Measurements from ENCODE around the gene GRIK3.

Gene GRIK3

GRCh38 chr1:37006132-37006868, 28.0 kb downstream of the GRIK3 start:
- no peak for DNase-seq (ENCODE audit: extremely low read depth, low read depth)
- TF ChIP-seq CTCF (IDR thresholded peaks at IDR 0.05; ENCODE audit: low read depth, low read length, missing control alignments) = no peak
- no peak overlapping the region for H3K4me3 ChIP-seq (replicated peaks; ENCODE audit: low read depth, low read length)

- H3K4me3 ChIP-seq (replicated peaks; ENCODE audit: low read depth, low read length) = no peak overlapping the region
- DNase-seq (ENCODE audit: extremely low read depth, low read depth) = no peak
- no peak for TF ChIP-seq CTCF (IDR thresholded peaks at IDR 0.05; ENCODE audit: low read depth, low read length, missing control alignments)
These were observed 31.4 kb downstream of the GRIK3 start for GRCh38 chr1:37002898-37003297.

DNA sequence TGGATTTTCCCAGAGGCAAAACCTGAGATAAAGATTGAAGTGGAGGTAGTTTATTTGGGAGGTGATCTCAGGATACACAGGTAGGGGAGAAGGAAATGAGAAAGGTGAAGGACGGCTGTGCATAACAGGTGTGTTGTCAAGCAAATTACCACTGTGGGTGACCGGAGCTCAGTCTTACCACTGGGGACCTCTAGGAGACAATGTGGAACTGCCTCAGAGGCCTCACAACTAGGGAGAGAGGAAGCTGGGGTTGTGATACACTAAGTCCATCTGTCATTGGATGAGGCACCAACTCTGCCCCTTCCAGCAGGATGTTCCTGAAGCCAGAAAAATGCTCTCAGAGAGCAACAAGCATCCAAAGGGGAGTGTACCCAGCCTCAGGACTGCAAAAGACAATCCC, 32.6 kb downstream of the GRIK3 start:
- no peak overlapping the region for H3K4me3 ChIP-seq (replicated peaks; ENCODE audit: low read depth, low read length)
- no peak for DNase-seq (ENCODE audit: extremely low read depth, low read depth)
- no peak for TF ChIP-seq CTCF (IDR thresholded peaks at IDR 0.05; ENCODE audit: low read depth, low read length, missing control alignments)

GRCh38 chr1:36996106-36996505, 38.2 kb downstream of the GRIK3 start:
- TF ChIP-seq CTCF (IDR thresholded peaks at IDR 0.05; ENCODE audit: low read depth, low read length, missing control alignments) = no peak
- no peak for DNase-seq (ENCODE audit: extremely low read depth, low read depth)
- no peak overlapping the region for H3K4me3 ChIP-seq (replicated peaks; ENCODE audit: low read depth, low read length)

DNA sequence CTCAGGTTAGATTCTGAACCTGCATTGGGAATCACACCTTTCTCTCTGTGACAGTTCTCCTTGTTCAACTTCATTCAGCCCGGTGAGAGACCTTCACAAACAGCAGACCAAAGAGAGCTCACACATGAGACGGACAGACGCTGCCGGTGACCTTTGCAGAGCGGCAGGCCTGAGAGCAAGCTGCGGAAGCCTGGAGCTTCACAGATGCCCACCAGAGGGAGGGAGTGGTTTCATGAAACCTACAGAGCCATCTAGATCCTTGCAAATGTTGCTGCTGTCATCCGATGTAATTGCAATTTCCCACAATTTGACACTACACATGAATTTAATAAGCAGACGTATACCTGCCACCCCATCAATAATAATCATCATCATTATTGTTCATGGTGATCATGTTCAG, 39.4 kb downstream of the GRIK3 start:
- no peak for TF ChIP-seq CTCF (IDR thresholded peaks at IDR 0.05; ENCODE audit: low read depth, low read length, missing control alignments)
- H3K4me3 ChIP-seq (replicated peaks; ENCODE audit: low read depth, low read length) = no peak overlapping the region
- DNase-seq (ENCODE audit: extremely low read depth, low read depth) = no peak

GRCh38 chr1:36994294-36994693, 40.0 kb downstream of the GRIK3 start:
- H3K4me3 ChIP-seq (replicated peaks; ENCODE audit: low read depth, low read length) = no peak overlapping the region
- DNase-seq (ENCODE audit: extremely low read depth, low read depth) = no peak
- no peak for TF ChIP-seq CTCF (IDR thresholded peaks at IDR 0.05; ENCODE audit: low read depth, low read length, missing control alignments)
